IPS-11a (cell line): ENCODE results near the gene PTPN20.
"Not testable (repeated sequence)": the region's sequence is repeated elsewhere in the genome, so short reads cannot be mapped to it uniquely, and the experiment has no call there.

ENCODE experiments used
- H3K4me3 ChIP-seq: one replicate; pipeline ENCODE4 v1.5.1; 2013; ENCODE audit warnings: low read depth, low read length, control low read depth

Gene PTPN20

DNA sequence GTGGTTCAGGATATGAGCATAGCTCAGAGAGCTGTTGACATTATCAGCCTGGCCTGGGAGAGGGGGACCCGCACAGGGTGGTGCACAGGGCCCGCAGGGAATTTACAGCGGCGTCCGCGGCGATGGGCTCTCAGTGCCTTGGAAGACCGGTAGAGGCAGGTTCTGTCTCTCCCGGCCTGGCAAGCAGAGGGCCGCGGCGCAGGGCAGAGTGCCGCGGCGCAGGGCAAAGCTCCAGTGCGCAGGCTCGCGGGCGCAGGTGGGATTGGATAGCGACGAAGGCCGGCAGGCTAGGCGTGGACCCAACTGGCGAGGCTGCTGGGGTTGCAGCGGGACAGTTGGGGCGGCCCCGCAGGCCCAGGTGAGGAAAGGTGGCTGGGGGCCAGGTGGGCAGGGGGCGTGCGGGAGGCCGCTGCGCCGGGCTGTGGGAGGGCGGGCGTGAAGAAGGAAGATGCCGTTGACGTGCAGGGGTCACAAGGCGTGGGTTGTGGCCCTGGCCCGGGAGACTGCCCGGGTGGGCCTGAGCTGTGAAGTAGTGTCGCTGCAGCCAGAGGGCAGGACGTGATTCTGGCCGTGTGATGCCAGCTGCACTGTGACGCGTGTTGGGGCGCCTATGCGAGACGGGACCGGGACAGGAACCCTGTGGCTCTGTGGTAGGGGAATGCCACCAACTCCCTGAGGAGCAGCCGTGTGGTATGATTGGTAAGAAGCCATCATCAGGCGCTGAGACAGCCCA, at the start of gene PTPN20:
Gene PTPN20, plus strand, starts transcription at position 285 of the 733 bp plus-strand sequence. CDS start 21,072 bp downstream, outside the sequence.
- not testable (repeated sequence) for H3K4me3 ChIP-seq

DNA sequence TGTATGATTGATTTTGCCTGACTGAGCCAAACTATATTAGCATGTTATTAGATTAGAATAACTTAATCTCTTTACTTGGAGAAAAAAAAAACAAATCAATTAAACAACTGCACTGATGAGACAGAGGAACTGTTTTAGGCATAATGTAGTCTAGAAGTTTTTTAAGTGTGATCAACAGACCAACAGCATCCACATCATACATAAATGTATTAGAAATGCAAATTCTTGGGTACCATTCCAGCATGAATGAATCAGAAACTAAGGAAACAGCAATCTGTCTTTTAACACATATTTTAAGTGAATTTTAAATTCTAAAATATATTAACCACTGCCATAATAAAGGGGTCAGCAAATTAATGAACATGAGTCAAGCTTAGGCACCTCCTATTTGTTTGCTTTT, 41.5 kb upstream of the PTPN20 start:
- H3K4me3 ChIP-seq = not testable (repeated sequence)

DNA sequence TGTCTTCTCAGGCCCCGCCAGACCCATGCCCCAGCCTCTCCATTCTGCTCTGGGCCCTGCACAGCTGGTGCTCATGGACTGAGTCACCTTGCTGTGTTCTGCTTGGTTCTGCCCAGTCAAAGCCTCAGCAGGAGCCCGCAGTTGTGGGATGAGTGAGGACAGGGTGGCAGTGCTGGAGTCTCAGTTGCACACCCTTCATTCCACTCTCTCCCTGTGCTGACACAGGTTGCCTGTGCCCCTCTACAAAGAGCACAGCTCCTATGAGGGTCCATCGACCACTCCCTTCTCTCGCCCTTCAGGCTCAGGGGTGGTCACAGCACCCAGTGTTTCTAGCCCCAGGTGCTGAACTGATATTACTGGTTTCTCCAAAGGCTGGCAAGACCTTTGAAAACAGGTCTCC, 39.6 kb upstream of the PTPN20 start:
- not testable (repeated sequence) for H3K4me3 ChIP-seq

DNA sequence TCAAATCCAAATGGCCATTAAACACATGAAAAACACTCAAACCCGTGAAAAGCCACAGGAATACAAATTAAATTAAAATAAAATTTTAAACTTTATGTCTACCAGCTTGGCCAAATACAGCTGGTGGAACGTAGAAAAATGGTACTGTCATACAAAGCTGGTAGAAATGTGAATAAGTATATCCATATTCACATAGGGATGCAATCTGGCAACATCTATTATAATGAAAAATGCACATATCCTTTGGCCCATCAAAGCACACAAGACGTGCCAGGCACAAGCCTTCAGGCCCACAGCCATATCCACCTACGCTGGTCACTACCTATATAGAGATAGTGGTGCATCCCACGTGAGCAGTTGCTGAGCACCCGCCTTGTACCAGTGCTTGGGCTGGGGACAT, 35.9 kb upstream of the PTPN20 start:
- not testable (repeated sequence) for H3K4me3 ChIP-seq

DNA sequence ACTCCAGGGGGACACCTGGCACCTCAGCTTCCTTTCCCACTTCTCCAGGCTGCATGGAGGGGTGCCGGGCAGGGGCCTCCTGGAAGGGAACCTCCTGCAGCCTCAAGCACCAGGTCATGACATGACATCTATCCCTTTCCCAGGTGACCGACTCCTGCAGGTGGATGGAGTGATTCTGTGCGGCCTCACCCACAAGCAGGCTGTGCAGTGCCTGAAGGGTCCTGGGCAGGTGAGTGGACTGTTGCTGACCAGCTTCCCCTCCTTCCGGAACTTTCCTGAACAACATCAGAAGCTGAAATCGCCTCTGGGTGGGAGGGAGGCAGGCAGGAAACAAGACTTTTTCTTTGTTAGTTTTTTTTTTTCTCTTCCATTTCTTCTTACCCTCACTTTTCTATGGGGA, 34.5 kb upstream of the PTPN20 start:
- not testable (repeated sequence) for H3K4me3 ChIP-seq

GRCh38 chr10:46878761-46879160, 32.5 kb upstream of the PTPN20 start:
- not testable (repeated sequence) for H3K4me3 ChIP-seq

DNA sequence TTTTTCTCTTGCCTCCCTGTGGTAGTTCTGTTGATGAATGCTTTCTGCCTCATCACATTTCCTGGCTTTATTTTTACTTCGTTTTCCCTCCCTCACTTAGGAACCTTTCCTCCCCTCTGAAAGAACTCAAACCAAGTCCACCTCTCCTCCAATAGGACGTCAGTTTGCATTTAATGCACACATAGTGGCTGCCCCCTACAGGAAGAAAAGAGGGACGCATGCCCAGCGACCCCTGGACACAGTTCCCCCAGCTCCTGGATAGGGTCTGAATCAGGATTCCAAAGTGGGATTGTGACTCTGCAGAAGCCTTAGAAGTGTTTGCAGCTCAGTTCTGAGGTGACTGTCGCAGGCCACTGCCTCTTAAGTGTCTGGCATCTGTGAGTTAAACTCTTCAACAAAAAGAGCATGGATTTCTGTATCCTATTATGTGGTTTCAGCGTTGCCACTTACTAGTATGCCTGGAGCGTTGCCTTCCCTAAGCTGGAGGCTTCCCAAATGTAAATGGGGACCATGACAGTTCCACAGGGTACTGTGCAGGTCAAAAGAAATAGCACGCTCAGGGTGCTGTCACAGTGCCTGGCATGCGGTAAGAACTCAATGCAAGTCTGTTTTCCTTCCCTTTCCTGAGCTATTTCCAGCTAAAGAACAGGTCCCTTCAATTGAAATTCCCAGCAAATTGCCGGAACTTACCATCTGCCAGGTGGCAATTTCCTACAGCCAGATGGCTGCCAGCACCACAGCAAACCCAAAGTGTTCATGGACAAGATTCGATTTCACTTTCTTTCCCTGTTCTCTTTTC, 20.2 kb upstream of the PTPN20 start:
- not testable (repeated sequence) for H3K4me3 ChIP-seq

- not testable (repeated sequence) for H3K4me3 ChIP-seq
Observed at GRCh38 chr10:46896762-46897692, 14.2 kb upstream of the PTPN20 start.

GRCh38 chr10:46901247-46901646, 10.0 kb upstream of the PTPN20 start:
- not testable (repeated sequence) for H3K4me3 ChIP-seq

GRCh38 chr10:46903874-46904273, 7.4 kb upstream of the PTPN20 start:
- not testable (repeated sequence) for H3K4me3 ChIP-seq

- H3K4me3 ChIP-seq = not testable (repeated sequence)
Observed at GRCh38 chr10:46906359-46906758, 4.9 kb upstream of the PTPN20 start.

GRCh38 chr10:46907185-46908117, 3.8 kb upstream of the PTPN20 start:
- H3K4me3 ChIP-seq = not testable (repeated sequence)

DNA sequence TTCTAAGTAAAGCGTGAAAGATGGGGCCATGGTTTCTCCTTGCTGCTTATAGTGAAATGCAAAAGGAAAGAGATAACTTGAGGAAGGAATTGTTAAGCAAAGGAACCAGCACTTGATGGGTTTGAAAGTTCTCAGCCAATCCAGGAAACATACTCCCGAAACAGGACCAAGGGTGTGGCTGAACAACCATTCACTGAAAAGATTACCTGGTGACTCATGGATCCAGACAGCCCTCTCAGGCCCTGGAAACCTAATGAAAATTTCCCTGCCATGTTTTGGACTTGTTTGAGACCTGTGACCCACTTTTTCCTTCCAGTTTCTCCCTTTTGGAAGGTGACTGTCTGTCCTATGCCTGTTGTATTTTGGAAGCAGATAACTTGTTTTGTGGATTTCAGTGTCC, 11.3 kb downstream of the PTPN20 start:
- not testable (repeated sequence) for H3K4me3 ChIP-seq

- H3K4me3 ChIP-seq = not testable (repeated sequence)
Observed at GRCh38 chr10:46925156-46925555, 13.9 kb downstream of the PTPN20 start.

- H3K4me3 ChIP-seq = not testable (repeated sequence)
Observed at GRCh38 chr10:46925853-46926252, 14.6 kb downstream of the PTPN20 start.

GRCh38 chr10:46928810-46929209, 17.6 kb downstream of the PTPN20 start:
- not testable (repeated sequence) for H3K4me3 ChIP-seq

DNA sequence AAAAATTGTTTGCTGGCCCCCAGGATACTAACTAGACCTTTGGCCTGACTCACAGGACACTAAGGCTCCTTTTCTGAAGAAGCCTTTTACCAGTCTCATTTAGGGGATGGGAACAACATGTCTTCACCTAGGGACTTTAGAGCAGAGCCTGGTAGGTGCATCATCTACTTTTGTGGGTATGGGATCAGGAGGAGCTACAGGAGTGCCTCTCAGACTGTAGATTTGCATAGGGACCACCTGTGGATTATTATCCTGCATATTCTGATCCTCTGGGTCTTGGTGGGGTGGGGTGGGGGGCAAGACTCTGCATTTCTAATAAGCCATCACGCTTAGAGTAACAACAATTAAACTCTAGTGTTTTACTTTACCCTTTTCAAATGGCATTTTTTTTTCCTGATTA, 21.2 kb downstream of the PTPN20 start:
- H3K4me3 ChIP-seq = not testable (repeated sequence)

- not testable (repeated sequence) for H3K4me3 ChIP-seq
Observed at GRCh38 chr10:46941091-46941490, 29.9 kb downstream of the PTPN20 start.

GRCh38 chr10:46948687-46949518, 37.7 kb downstream of the PTPN20 start:
- not testable (repeated sequence) for H3K4me3 ChIP-seq
